Naive B cell (primary cell): Measurements from ENCODE around the gene TMEM235. TPM values are rescaled to one million over a fixed set of nuclear protein-coding genes. Genes with fewer than 3 reads are reported as not detected.

Experiments
- ATAC-seq, 2 donors: fragments of 150-1000 bp; cut with Tn5 transposase; 2 replicates each; pipeline ENCODE4 v1.10.0; 2021; ENCODE audit warnings: low read depth in 2 of 2, mild to moderate bottlenecking in 2 of 2, moderate library complexity in 2 of 2
- DNase-seq: peaks from one replicate; pipeline ENCODE4 v3.0.0; 2022
- H3K27ac Mint-ChIP-seq, 6 donors: one replicate each; pipeline ENCODE4 v1.8.0; 2020 to 2022; ENCODE audit warnings: mild to moderate bottlenecking in 6 of 6, mixed read lengths in 6 of 6, moderate library complexity in 5 of 6, inconsistent platforms in 2 of 6
- H3K27me3 Mint-ChIP-seq, 3 donors: one replicate each; pipeline ENCODE4 v1.8.0; 2021 to 2022; ENCODE audit warnings: mixed read lengths in 3 of 3, mild to moderate bottlenecking in 1 of 3
- H3K36me3 Mint-ChIP-seq, 2 donors: one replicate each; pipeline ENCODE4 v1.8.0; 2020 to 2022; ENCODE audit warnings: mixed read lengths in 2 of 2, inconsistent platforms in 1 of 2, mild to moderate bottlenecking in 1 of 2
- H3K4me1 Mint-ChIP-seq, 3 donors: one replicate each; pipeline ENCODE4 v1.8.0; 2020 to 2022; ENCODE audit warnings: mixed read lengths in 3 of 3, inconsistent platforms in 1 of 3, mild to moderate bottlenecking in 1 of 3, moderate library complexity in 1 of 3
- H3K4me3 Mint-ChIP-seq, 8 donors: one replicate each; pipeline ENCODE4 v1.8.0; 2020 to 2022; ENCODE audit warnings: mild to moderate bottlenecking in 8 of 8, mixed read lengths in 8 of 8, moderate library complexity in 8 of 8, inconsistent platforms in 2 of 8
- H3K9me3 Mint-ChIP-seq, 7 donors: one replicate each; pipeline ENCODE4 v1.8.0; 2020 to 2022; ENCODE audit warnings: mixed read lengths in 7 of 7, mild to moderate bottlenecking in 5 of 7, inconsistent platforms in 2 of 7, moderate library complexity in 1 of 7
- polyA plus RNA-seq, 6 donors: library from polyadenylated mRNA; unstranded; fragments of 300-500 nt; fragmentation: Illumina TruSeq; gene quantifications; one replicate each; pipeline ENCODE4 v1.2.3, GENCODE V29; 2021; ENCODE audit warnings: low read depth in 6 of 6

The TMEM235 gene
- polyA plus RNA-seq, 6 donors from 2014 or later = not detected

GRCh38 chr17:78268191-78268874, 36.9 kb downstream of the TMEM235 start:
- peaks cover 0 to 27% (median 13%) of the 10 kb centered on the region in 3 donors for H3K27me3 Mint-ChIP-seq
- H3K9me3 Mint-ChIP-seq = no peaks in the 10 kb centered on the region
- H3K27ac Mint-ChIP-seq = no peak overlapping the region
- DNase-seq (no peak), ATAC-seq (no peak)
- H3K4me3 Mint-ChIP-seq = no peak overlapping the region
- H3K36me3 Mint-ChIP-seq = no peaks in the 10 kb centered on the region
- H3K4me1 Mint-ChIP-seq = peaks cover 6 to 15% (median 9%) of the 10 kb centered on the region in 3 donors

GRCh38 chr17:78268951-78269905, 37.8 kb downstream of the TMEM235 start:
- H3K27me3 Mint-ChIP-seq = peaks cover 5 to 27% (median 13%) of the 10 kb centered on the region in 3 donors
- H3K4me3 Mint-ChIP-seq = no peak overlapping the region
- no peaks in the 10 kb centered on the region for H3K9me3 Mint-ChIP-seq
- H3K27ac Mint-ChIP-seq = peak overlapping the region in 1 of 6 donors; percentile 41
- no peak for DNase-seq
- no peak for ATAC-seq
- peaks cover 6 to 15% (median 9%) of the 10 kb centered on the region in 3 donors for H3K4me1 Mint-ChIP-seq
- H3K36me3 Mint-ChIP-seq = no peaks in the 10 kb centered on the region

- Mint-ChIP-seq H3K36me3 (no peaks in the 10 kb centered on the region), H3K27me3 (peaks cover 5 to 27% (median 15%) of the 10 kb centered on the region in 3 donors), H3K4me1 (peaks cover 6 to 12% (median 9%) of the 10 kb centered on the region in 3 donors), H3K27ac (no peak overlapping the region), H3K9me3 (no peaks in the 10 kb centered on the region), H3K4me3 (no peak overlapping the region)
- no peak for ATAC-seq
- no peak for DNase-seq
These were observed 38.5 kb downstream of the TMEM235 start for GRCh38 chr17:78269955-78270381.

GRCh38 chr17:78271419-78272170, 40.2 kb downstream of the TMEM235 start:
- peak; percentile 14 to 27 for ATAC-seq
- Mint-ChIP-seq H3K27me3 (peaks cover 12 to 33% (median 21%) of the 10 kb centered on the region in 3 donors), H3K4me3 (peak overlapping the region in 1 of 8 donors; percentile 28), H3K27ac (peak overlapping the region; percentile 84 to 94 (median 93)), H3K36me3 (no peaks in the 10 kb centered on the region), H3K4me1 (peaks cover 6 to 20% (median 9%) of the 10 kb centered on the region in 3 donors), H3K9me3 (peaks cover 0 to 2% (median 0%) of the 10 kb centered on the region in 7 donors)
- no peak for DNase-seq

GRCh38 chr17:78272181-78272913, 40.9 kb downstream of the TMEM235 start:
- Mint-ChIP-seq H3K27me3 (peaks cover 12 to 33% (median 21%) of the 10 kb centered on the region in 3 donors), H3K4me3 (peak overlapping the region in 1 of 8 donors; percentile 53), H3K4me1 (peaks cover 6 to 20% (median 9%) of the 10 kb centered on the region in 3 donors), H3K36me3 (no peaks in the 10 kb centered on the region), H3K27ac (peak overlapping the region; percentile 84 to 94 (median 93)), H3K9me3 (peaks cover 0 to 2% (median 0%) of the 10 kb centered on the region in 7 donors)
- ATAC-seq (peak; percentile 72 to 87), DNase-seq (peak; percentile 74)

- ATAC-seq (no peak), DNase-seq (no peak)
- Mint-ChIP-seq H3K36me3 (no peaks in the 10 kb centered on the region), H3K27me3 (peaks cover 12 to 33% (median 21%) of the 10 kb centered on the region in 3 donors), H3K4me1 (peaks cover 6 to 20% (median 9%) of the 10 kb centered on the region in 3 donors), H3K27ac (peak overlapping the region; percentile 26 to 94 (median 82)), H3K4me3 (peak overlapping the region in 2 of 8 donors; percentile 53 to 70), H3K9me3 (peaks cover 0 to 2% (median 0%) of the 10 kb centered on the region in 7 donors)
These were observed 41.5 kb downstream of the TMEM235 start for GRCh38 chr17:78272914-78273258.

- peaks cover 6 to 20% (median 9%) of the 10 kb centered on the region in 3 donors for H3K4me1 Mint-ChIP-seq
- H3K36me3 Mint-ChIP-seq = no peaks in the 10 kb centered on the region
- H3K27me3 Mint-ChIP-seq = peaks cover 12 to 33% (median 21%) of the 10 kb centered on the region in 3 donors
- ATAC-seq (no peak), DNase-seq (no peak)
- H3K9me3 Mint-ChIP-seq = peaks cover 0 to 2% (median 0%) of the 10 kb centered on the region in 7 donors
- H3K4me3 Mint-ChIP-seq = no peak overlapping the region
- H3K27ac Mint-ChIP-seq = peak overlapping the region in 3 of 6 donors; percentile 20 to 54 (median 44)
These were observed 42.4 kb downstream of the TMEM235 start for GRCh38 chr17:78273813-78274212.

GRCh38 chr17:78275355-78275754, 43.9 kb downstream of the TMEM235 start:
- peaks cover 0 to 2% (median 0%) of the 10 kb centered on the region in 7 donors for H3K9me3 Mint-ChIP-seq
- ATAC-seq (no peak), DNase-seq (no peak)
- H3K4me1 Mint-ChIP-seq = peaks cover 6 to 20% (median 9%) of the 10 kb centered on the region in 3 donors
- H3K36me3 Mint-ChIP-seq = no peaks in the 10 kb centered on the region
- no peak overlapping the region for H3K4me3 Mint-ChIP-seq
- peaks cover 12 to 37% (median 21%) of the 10 kb centered on the region in 3 donors for H3K27me3 Mint-ChIP-seq
- H3K27ac Mint-ChIP-seq = peak overlapping the region in 2 of 6 donors; percentile 1 to 72

GRCh38 chr17:78276098-78276887, 44.9 kb downstream of the TMEM235 start:
- no peak overlapping the region for H3K4me3 Mint-ChIP-seq
- peak overlapping the region in 3 of 6 donors; percentile 17 to 74 (median 72) for H3K27ac Mint-ChIP-seq
- peaks cover 0 to 2% (median 0%) of the 10 kb centered on the region in 7 donors for H3K9me3 Mint-ChIP-seq
- peaks cover 6 to 17% (median 8%) of the 10 kb centered on the region in 3 donors for H3K4me1 Mint-ChIP-seq
- ATAC-seq (peak; percentile 16 to 64), DNase-seq (no peak)
- H3K36me3 Mint-ChIP-seq = no peaks in the 10 kb centered on the region
- peaks cover 12 to 27% (median 15%) of the 10 kb centered on the region in 3 donors for H3K27me3 Mint-ChIP-seq

- H3K4me3 Mint-ChIP-seq = no peak overlapping the region
- peaks cover 0 to 8% (median 0%) of the 10 kb centered on the region in 3 donors for H3K4me1 Mint-ChIP-seq
- DNase-seq (no peak), ATAC-seq (no peak)
- peak overlapping the region in 1 of 6 donors; percentile 85 for H3K27ac Mint-ChIP-seq
- peaks cover 8 to 13% (median 12%) of the 10 kb centered on the region in 3 donors for H3K27me3 Mint-ChIP-seq
- H3K9me3 Mint-ChIP-seq = peaks cover 0 to 2% (median 0%) of the 10 kb centered on the region in 7 donors
- H3K36me3 Mint-ChIP-seq = no peaks in the 10 kb centered on the region
These were observed 46.8 kb downstream of the TMEM235 start for GRCh38 chr17:78278139-78278741.

GRCh38 chr17:78279360-78279990, 48.0 kb downstream of the TMEM235 start:
- ATAC-seq (no peak), DNase-seq (no peak)
- Mint-ChIP-seq H3K4me1 (peaks cover 0 to 8% (median 0%) of the 10 kb centered on the region in 3 donors), H3K27me3 (peaks cover 7 to 13% (median 8%) of the 10 kb centered on the region in 3 donors), H3K27ac (peak overlapping the region in 2 of 6 donors; percentile 9 to 60), H3K36me3 (no peaks in the 10 kb centered on the region), H3K4me3 (no peak overlapping the region), H3K9me3 (peaks cover 0 to 2% (median 0%) of the 10 kb centered on the region in 7 donors)
